GM10266 (cell line): ENCODE data around the gene ZNG1B.
"Not testable (repeated sequence)": the region's sequence is repeated elsewhere in the genome, so short reads cannot be mapped to it uniquely, and the experiment has no call there.

ENCODE experiments used
- DNase-seq: peaks from one replicate; pipeline ENCODE4 v3.0.0; 2012; ENCODE audit errors: extremely low spot score
- CTCF ChIP-seq: IDR thresholded peaks from 2 replicates; pipeline ENCODE4 v1.5.1; 2012; ENCODE audit warnings: mild to moderate bottlenecking, low read depth; ENCODE audit not compliant: control insufficient read depth, insufficient read depth; ENCODE audit errors: missing control alignments

ZNG1B gene

DNA sequence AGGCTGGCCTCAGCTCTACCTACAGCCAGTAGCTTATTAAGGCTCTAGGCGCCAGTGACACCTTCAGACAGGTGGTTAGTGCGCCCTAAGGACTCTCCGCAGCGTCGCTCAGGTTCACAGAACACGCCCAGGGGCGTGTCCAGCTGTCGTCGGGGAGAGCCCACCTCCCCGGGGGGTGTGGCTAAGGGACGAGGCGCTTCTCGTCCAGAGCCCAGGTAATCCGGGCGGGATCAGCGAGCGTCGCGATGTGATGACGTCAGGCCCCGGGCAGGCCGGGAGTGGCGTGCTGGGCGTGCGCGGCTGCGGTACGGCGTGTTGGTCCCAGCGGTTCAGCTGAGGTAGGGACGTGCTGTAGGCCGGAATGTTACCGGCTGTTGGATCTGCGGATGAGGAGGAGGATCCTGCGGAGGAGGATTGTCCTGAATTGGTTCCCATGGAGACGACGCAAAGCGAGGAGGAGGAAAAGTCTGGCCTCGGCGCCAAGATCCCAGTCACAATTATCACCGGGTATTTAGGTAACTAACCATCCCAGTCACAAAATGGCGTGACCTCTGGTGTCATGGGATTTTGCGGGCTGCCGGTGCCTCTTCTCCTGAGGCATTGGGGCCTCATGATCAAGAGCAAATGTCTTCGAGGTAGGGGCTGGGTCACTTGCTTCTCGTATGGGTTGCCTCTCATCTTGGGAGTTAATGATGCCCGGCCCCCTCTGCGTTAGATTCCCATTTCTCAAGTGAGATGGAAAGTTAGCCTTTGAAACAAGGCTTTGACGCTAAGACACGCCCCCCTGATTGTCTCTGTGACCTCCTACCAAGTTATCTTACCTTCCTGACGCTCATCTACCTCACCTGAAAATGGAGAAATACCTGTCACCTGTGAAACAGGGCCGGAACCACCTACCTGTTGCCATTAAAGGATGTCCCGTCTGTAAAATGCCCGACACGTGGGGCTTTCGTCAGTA lies at the start of gene ZNG1B:
Gene ZNG1B (plus strand): TSS at position 184 of the 958 bp plus-strand sequence. CDS start 178 bp downstream, at position 362.
- DNase-seq, result not testable (repeated sequence)

DNA sequence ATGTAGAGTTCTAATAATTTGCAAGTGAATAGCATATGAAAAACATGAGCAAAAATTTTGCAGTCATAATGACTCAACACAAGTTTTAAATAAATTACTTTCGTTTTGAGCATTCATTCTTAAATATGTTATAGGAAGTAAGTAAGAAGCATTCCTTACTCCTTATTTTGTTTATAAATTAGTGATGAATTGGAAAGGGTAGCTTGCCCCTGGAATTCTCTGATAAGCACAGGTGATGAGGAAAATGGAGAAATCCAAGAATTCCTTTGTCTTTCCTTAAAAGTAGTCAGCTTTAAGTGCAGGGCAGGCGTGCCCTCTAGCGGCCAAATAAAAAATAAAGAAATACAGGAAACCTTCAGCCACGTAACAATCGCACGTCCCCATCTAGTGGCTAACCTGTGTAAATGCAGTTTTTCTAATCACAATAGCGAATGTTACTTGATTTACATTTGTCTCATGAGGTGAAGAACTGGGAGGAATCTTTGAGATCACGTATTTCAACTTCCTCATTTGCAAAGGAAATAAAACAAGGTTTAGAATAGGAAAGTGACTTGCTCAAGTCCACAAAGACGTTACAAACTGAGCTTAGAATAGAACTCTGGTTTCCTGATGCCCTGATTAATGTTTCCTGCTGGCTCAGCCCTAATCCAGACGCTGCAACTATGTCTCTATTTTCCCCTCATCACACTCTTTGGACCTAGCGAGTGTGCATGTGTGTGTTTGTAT lies 47.2 kb upstream of the ZNG1B start:
- TF ChIP-seq CTCF, result peak; percentile 91

GRCh38 chr2:113391073-113391472 lies 46.4 kb upstream of the ZNG1B start:
- DNase-seq, result no peak
- no peak for TF ChIP-seq CTCF

More for the DNA sequence above, 47.2 kb upstream of the ZNG1B start:
- DNase-seq, result peak; percentile 73

- DNase-seq, result no peak
- no peak for TF ChIP-seq CTCF
Measured at GRCh38 chr2:113406114-113406513, 31.4 kb upstream of the ZNG1B start.

DNA sequence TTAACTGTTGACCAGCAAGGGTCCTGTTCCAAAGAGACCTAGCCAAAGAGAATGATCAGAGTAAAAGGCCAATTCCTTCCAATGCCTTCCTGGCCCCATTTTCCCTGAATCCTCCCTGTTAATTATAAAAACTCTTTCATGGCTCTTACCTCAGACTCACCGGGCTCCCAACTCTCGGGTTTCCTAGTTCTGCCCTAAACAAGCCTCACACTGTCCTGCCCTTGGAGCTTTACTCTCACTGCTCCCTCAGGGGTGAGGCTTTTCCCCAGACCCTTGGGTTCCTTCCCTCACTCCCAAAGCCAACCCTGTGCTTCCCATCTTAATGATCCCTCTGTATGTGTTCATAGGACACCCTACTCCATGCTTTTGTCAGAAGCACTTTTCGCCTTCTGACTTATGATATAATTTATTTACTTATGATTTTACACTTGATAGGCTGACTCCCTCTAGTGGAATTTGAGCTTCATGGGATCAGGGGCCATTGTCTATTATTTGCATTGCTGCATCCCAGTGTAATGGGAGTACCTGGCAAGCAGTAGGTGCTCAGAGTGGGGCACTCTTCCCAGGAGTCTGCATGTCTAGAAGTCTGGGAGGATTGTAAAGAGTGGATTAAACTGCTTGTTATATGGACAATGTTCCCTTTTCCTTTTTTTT lies 29.9 kb upstream of the ZNG1B start:
- no peak for DNase-seq
- TF ChIP-seq CTCF, result no peak

GRCh38 chr2:113411725-113412352 lies 25.7 kb upstream of the ZNG1B start:
- not testable (repeated sequence) for DNase-seq

GRCh38 chr2:113412774-113413173 lies 24.7 kb upstream of the ZNG1B start:
- not testable (repeated sequence) for DNase-seq

- not testable (repeated sequence) for DNase-seq
Measured at GRCh38 chr2:113431773-113432172, 5.7 kb upstream of the ZNG1B start.

GRCh38 chr2:113433468-113433867 lies 4.0 kb upstream of the ZNG1B start:
- DNase-seq, result not testable (repeated sequence)

DNA sequence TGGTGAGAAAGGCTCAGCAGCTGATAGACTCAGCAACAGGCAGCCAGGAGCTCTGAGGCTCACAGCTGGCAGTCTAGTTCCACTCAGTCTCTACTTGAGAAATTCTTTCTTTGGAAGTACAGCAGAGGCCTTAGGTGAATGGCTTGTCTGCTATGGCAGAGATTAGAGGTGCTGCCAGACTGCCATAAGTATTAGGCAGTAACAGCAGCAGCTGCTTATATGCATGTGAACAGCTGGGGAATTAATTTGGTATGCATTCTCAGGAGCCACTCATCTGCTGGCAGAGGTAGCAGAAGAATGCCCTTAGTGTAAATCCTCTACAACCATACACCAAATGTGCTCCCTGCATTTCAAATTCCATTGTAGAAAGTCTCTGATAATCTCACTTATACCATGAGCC lies 28.3 kb downstream of the ZNG1B start:
- DNase-seq, result not testable (repeated sequence)

DNA sequence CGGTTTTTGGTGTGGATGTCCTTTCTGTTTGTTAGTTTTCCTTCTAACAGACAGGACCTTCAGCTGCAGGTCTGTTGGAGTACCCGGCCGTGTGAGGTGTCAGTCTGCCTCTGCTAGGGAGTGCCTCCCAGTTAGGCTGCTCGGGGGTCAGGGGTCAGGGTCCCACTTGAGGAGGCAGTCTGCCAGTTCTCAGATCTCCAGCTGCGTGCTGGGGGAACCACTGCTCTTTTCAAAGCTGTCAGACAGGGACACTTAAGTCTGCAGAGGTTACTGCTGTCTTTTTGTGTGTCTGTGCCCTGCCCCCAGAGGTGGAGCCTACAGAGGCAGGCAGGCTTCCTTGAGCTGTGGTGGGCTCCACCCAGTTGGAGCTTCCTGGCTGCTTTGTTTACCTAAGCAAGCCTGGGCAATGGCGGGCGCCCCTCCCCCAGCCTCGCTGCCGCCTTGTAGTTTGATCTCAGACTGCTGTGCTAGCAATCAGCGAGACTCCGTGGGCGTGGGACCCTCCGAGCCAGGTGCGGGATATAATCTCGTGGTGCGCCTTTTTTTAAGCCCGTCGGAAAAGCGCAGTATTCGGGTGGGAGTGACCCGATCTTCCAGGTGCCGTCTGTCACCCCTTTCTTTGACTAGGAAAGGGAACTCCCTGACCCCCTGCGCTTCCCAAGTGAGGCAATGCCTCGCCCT lies 39.3 kb downstream of the ZNG1B start:
- DNase-seq, result not testable (repeated sequence)

GRCh38 chr2:113496527-113496926 lies 59.0 kb downstream of the ZNG1B start:
- DNase-seq, result not testable (repeated sequence)

GRCh38 chr2:113498365-113498764 lies 60.9 kb downstream of the ZNG1B start, which contains the start of gene FOXD4L1:
TSS of gene FOXD4L1 (plus strand) at chr2:113498665. CDS start at chr2:113499257, 592 bp downstream.
- not testable (repeated sequence) for DNase-seq
